Uterus (tissue), 4 donors: ENCODE data around the gene CYP27C1. TPM values are rescaled to one million over a fixed set of nuclear protein-coding genes. Genes with fewer than 3 reads are reported as not detected.
"Not testable (repeated sequence)": the region's sequence is repeated elsewhere in the genome, so short reads cannot be mapped to it uniquely, and the experiment has no call there.

Source experiments
- DNase-seq, 2 donors: peaks; one replicate each; pipeline ENCODE4 v3.0.0-alpha.2; 2019 to 2020
- H3K27ac ChIP-seq, 2 donors: fragments of 200-600 bp; sonication (generic); 1 replicate in 1 of 2; 2 replicates in 1 of 2; pipeline ENCODE4 v1.5.1; 2016 to 2018
- H3K27me3 ChIP-seq, 2 donors: fragments of 200-600 bp; sonication (generic); one replicate each; pipeline ENCODE4 v1.5.1; 2018 to 2019; ENCODE audit warnings: control low read depth in 1 of 2
- H3K36me3 ChIP-seq, 2 donors: fragments of 200-600 bp; sonication (generic); one replicate each; pipeline ENCODE4 v1.5.1; 2019; ENCODE audit warnings: control low read depth in 1 of 2
- H3K4me1 ChIP-seq, 2 donors: fragments of 200-600 bp; sonication (generic); one replicate each; pipeline ENCODE4 v1.5.1; 2018 to 2019; ENCODE audit warnings: control low read depth in 1 of 2
- H3K4me3 ChIP-seq, 2 donors: fragments of 200-600 bp; sonication (generic); 1 replicate in 1 of 2; 2 replicates in 1 of 2; pipeline ENCODE4 v1.5.1; 2018 to 2019; ENCODE audit warnings: mild to moderate bottlenecking in 1 of 2
- H3K9me3 ChIP-seq, 2 donors: fragments of 200-600 bp; sonication (generic); one replicate each; pipeline ENCODE4 v1.5.1; 2019; ENCODE audit warnings: control low read depth in 1 of 2
- CTCF ChIP-seq, 4 experiments: fragments of 200-600 bp in 2 of 4; fragments of 450-650 bp in 2 of 4; sonication (generic) in 2 of 4; IDR thresholded peaks; one replicate each; pipeline ENCODE4 v1.5.1; 2016 to 2019; ENCODE audit warnings: antibody characterized with exemption in 4 of 4, mild to moderate bottlenecking in 2 of 4, moderate library complexity in 1 of 4
- POLR2A ChIP-seq, 2 donors: fragments of 450-650 bp; IDR thresholded peaks; one replicate each; pipeline ENCODE4 v1.6.1; 2016; ENCODE audit warnings: antibody characterized with exemption in 2 of 2, mild to moderate bottlenecking in 1 of 2, moderate library complexity in 1 of 2
- intact Hi-C: fragments of 100-400 bp; cut with DNase I; formaldehyde crosslinking; loops from one replicate; pipeline ENCODE4 v1.15.1; 2023; ENCODE audit warnings: low total_unique reads
- total RNA-seq, 4 donors: library from RNA; depleted of rRNA in 3 of 4; stranded (reverse); fragments of >200 nt in 3 of 4; gene quantifications; one replicate each; pipeline versions ENCODE4 v1.1.0 to v1.2.4, GENCODE V29; 2014 to 2023
- donor health status: DM: yes; HTN: yes; CAD: no.

The CYP27C1 gene
- total RNA-seq, 4 donors from 2014 or later = 1.2 to 7.1 TPM; not detected in 2

- Histone ChIP-seq H3K4me1 (no peaks in the 10 kb centered on the region), H3K9me3 (no peaks in the 10 kb centered on the region), H3K27me3 (no peaks in the 10 kb centered on the region), H3K27ac (no peak overlapping the region), H3K4me3 (no peak overlapping the region), H3K36me3 (no peaks in the 10 kb centered on the region)
- intact Hi-C loops = no loop called here
- no peak for DNase-seq
- no peak for TF ChIP-seq CTCF (IDR thresholded peaks at IDR 0.05)
- TF ChIP-seq POLR2A (IDR thresholded peaks at IDR 0.05) = no peak
These were observed 55.1 kb downstream of the CYP27C1 start for GRCh38 chr2:127164761-127165538.

GRCh38 chr2:127163921-127164320, 56.2 kb downstream of the CYP27C1 start:
- no peaks in the 10 kb centered on the region for H3K27me3 ChIP-seq
- TF ChIP-seq POLR2A (IDR thresholded peaks at IDR 0.05) = no peak
- no peak for TF ChIP-seq CTCF (IDR thresholded peaks at IDR 0.05)
- H3K9me3 ChIP-seq = no peaks in the 10 kb centered on the region
- H3K27ac ChIP-seq = no peak overlapping the region
- no peak for DNase-seq
- H3K36me3 ChIP-seq = no peaks in the 10 kb centered on the region
- no peak overlapping the region for H3K4me3 ChIP-seq
- intact Hi-C loops = no loop called here
- no peaks in the 10 kb centered on the region for H3K4me1 ChIP-seq

GRCh38 chr2:127163090-127163406, 57.1 kb downstream of the CYP27C1 start:
- intact Hi-C loops, DNase-seq, H3K4me3 ChIP-seq, H3K4me1 ChIP-seq, H3K27ac ChIP-seq, H3K36me3 ChIP-seq, H3K9me3 ChIP-seq, H3K27me3 ChIP-seq: not testable (repeated sequence)

- intact Hi-C loops = no loop called here
- Histone ChIP-seq H3K36me3 (no peaks in the 10 kb centered on the region), H3K9me3 (no peaks in the 10 kb centered on the region), H3K4me3 (no peak overlapping the region), H3K27ac (no peak overlapping the region), H3K4me1 (no peaks in the 10 kb centered on the region), H3K27me3 (no peaks in the 10 kb centered on the region)
- no peak for DNase-seq
- TF ChIP-seq POLR2A (IDR thresholded peaks at IDR 0.05) = no peak
- TF ChIP-seq CTCF (IDR thresholded peaks at IDR 0.05) = no peak
These were observed 57.6 kb downstream of the CYP27C1 start for GRCh38 chr2:127162261-127163089.

- Histone ChIP-seq H3K27ac (no peak overlapping the region), H3K9me3 (no peaks in the 10 kb centered on the region), H3K4me1 (no peaks in the 10 kb centered on the region), H3K36me3 (no peaks in the 10 kb centered on the region), H3K4me3 (no peak overlapping the region), H3K27me3 (no peaks in the 10 kb centered on the region)
- DNase-seq = no peak
- intact Hi-C loops = no loop called here
- TF ChIP-seq CTCF (IDR thresholded peaks at IDR 0.05) = no peak
- TF ChIP-seq POLR2A (IDR thresholded peaks at IDR 0.05) = no peak
These were observed 58.6 kb downstream of the CYP27C1 start for GRCh38 chr2:127161176-127162136.
